NB4 (cell line): ENCODE measurements around the gene ZNF267.

Source experiments
- CTCF ChIP-seq: IDR thresholded peaks from one replicate; pipeline ENCODE4 v1.5.1; 2012; ENCODE audit warnings: low read depth, low read length
- POLR2A ChIP-seq: IDR thresholded peaks from 2 replicates; pipeline ENCODE4 v1.6.1; 2011; ENCODE audit warnings: mild to moderate bottlenecking; ENCODE audit not compliant: insufficient read length; ENCODE audit errors: extremely low read depth

GRCh38 chr16:31875112-31875803, 1.7 kb downstream of the ZNF267 start:
- no peak for TF ChIP-seq CTCF
- no peak for TF ChIP-seq POLR2A
